H1 (cell line): ENCODE results near the gene SGO2. TPM values are rescaled to one million over a fixed set of nuclear protein-coding genes. Genes with fewer than 3 reads are reported as not detected.

Source experiments
- CBX8 ChIP-seq: fragments of 300-800, 300-1000 bp; sonication (generic); IDR thresholded peaks from 2 replicates; pipeline ENCODE4 v1.7.1; 2016; ENCODE audit warnings: low read depth, low read length, borderline replicate concordance
- CHD7 ChIP-seq: fragments of 300-600 bp; sonication (generic); IDR thresholded peaks from 2 replicates; pipeline ENCODE4 v1.7.1; 2012; ENCODE audit warnings: low read length, moderate library complexity, mild to moderate bottlenecking, inconsistent platforms; ENCODE audit not compliant: insufficient replicate concordance
- FOSL1 ChIP-seq: IDR thresholded peaks from 2 replicates; pipeline ENCODE4 v1.6.1; 2011; ENCODE audit warnings: mild to moderate bottlenecking, low read depth, low read length, moderate library complexity; ENCODE audit not compliant: insufficient read depth
- GABPA ChIP-seq: IDR thresholded peaks from 2 replicates; pipeline ENCODE4 v1.6.1; 2011; ENCODE audit warnings: mild to moderate bottlenecking, low read length, moderate library complexity, borderline replicate concordance; ENCODE audit not compliant: insufficient read depth
- RXRA ChIP-seq: IDR thresholded peaks from 2 replicates; pipeline ENCODE4 v1.6.1; 2011; ENCODE audit warnings: low read depth, mild to moderate bottlenecking, low read length, moderate library complexity; ENCODE audit not compliant: insufficient read depth
- SIN3A ChIP-seq, 2 experiments: IDR thresholded peaks in 1 of 2; conservative IDR thresholded peaks in 1 of 2; 2 replicates each; pipeline ENCODE4 v1.6.1; 2011 to 2012; ENCODE audit warnings: low read length in 2 of 2, improper control_type of control experiment in 1 of 2, low read depth in 1 of 2, mild to moderate bottlenecking in 1 of 2
- SP2 ChIP-seq: IDR thresholded peaks from 2 replicates; pipeline ENCODE4 v1.6.1; 2012; ENCODE audit warnings: mild to moderate bottlenecking, low read length, inconsistent platforms
- TAF7 ChIP-seq: optimal IDR thresholded peaks from 2 replicates; pipeline ENCODE3; 2011; ENCODE audit warnings: low read depth, mild to moderate bottlenecking, inconsistent platforms, low read length, moderate library complexity, borderline replicate concordance
- polyA plus RNA-seq, 7 experiments: library from polyadenylated mRNA; depleted of rRNA in 3 of 7; stranded (reverse) in 5 of 7; unstranded in 2 of 7; fragments of >200 nt in 5 of 7; fragments of 200-250 nt in 2 of 7; gene quantifications; 1 replicate in 5 of 7; 2 replicates in 1 of 7; 4 replicates in 1 of 7; pipeline versions ENCODE4 v1.2.1 to v1.2.3, GENCODE V29; 2011 to 2013; ENCODE audit warnings: missing spikeins in 2 of 7, mixed read lengths in 2 of 7
- total RNA-seq: library from RNA; stranded (reverse); fragmentation: NEBNext Ultra II Directional; extraction: Animal tissue kit (Norgen Biotek cat#: 25700); gene quantifications from 2 replicates; pipeline ENCODE4 v1.2.1, GENCODE V29; 2021
- TF ChIP-seq, protein P1 (sequence below): IDR thresholded peaks from 2 replicates; pipeline ENCODE4 v1.6.1; 2011; ENCODE audit warnings: low read depth, mild to moderate bottlenecking, low read length; ENCODE audit not compliant: insufficient read depth
- TF ChIP-seq, protein P2 (sequence below): IDR thresholded peaks from 2 replicates; pipeline ENCODE4 v1.6.1; 2012; ENCODE audit warnings: inconsistent platforms

The SGO2 gene
- total and polyA plus RNA-seq, 2 of the 8 experiments (the other 6 are each of a cell fraction or from before 2014, with no cell fraction given) = 2.4 to 33.2 TPM

DNA sequence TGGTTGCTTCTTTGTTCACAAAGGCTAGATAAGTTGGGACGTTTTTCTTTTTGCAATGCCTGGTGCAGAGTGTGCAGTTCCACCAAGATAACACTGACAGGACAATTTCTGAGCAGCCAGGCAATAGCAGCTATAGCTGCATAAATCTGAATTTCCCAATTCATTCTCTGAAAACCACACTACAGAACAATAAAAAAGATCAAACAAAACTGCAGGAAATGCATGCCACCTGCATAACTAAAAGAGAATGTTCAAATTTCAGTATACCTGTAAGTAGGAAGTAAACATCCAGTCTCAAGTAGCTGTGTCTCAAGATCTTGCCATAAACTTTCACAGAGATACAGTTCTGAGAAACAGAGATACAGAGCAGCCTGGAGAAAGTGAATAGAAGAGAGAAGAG is 10.9 kb upstream of the SGO2 start (continued):
- TF ChIP-seq CHD7 (no peak), SP2 (no peak), SIN3A (conservative IDR thresholded peaks at IDR 0.05 in 1 of 2, IDR thresholded peaks at IDR 0.05 in 1 of 2; ENCODE audit: low read depth in 1 of 2, low read length in 2 of 2) (no peak), FOSL1 (no peak), TAF7 (no peak), CBX8 (no peak), RXRA (no peak), GABPA (no peak)
- TF ChIP-seq, protein P1, sequence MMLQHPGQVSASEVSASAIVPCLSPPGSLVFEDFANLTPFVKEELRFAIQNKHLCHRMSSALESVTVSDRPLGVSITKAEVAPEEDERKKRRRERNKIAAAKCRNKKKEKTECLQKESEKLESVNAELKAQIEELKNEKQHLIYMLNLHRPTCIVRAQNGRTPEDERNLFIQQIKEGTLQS = no peak
- TF ChIP-seq, protein P2, sequence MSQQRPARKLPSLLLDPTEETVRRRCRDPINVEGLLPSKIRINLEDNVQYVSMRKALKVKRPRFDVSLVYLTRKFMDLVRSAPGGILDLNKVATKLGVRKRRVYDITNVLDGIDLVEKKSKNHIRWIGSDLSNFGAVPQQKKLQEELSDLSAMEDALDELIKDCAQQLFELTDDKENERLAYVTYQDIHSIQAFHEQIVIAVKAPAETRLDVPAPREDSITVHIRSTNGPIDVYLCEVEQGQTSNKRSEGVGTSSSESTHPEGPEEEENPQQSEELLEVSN = no peak
